ACC112 (cell line): ENCODE measurements around the gene OSBP2.
A peak's percentile ranks its signal among the peaks of the same experiment; 100 is the strongest.
"Not testable (repeated sequence)": the region's sequence is repeated elsewhere in the genome, so short reads cannot be mapped to it uniquely, and the experiment has no call there.

ENCODE experiments used
- H2AFZ ChIP-seq: fragments of 200-600 bp; sonication (generic); one replicate; pipeline ENCODE4 v1.6.0; 2017; ENCODE audit warnings: antibody characterized with exemption, low read length; ENCODE audit not compliant: unreplicated experiment
- H3K27ac ChIP-seq: fragments of 200-600 bp; sonication (generic); 2 replicates; pipeline ENCODE4 v1.5.1; 2014; ENCODE audit warnings: low read depth, mild to moderate bottlenecking, antibody characterized with exemption, low read length, moderate library complexity
- H3K27me3 ChIP-seq: fragments of 200-600 bp; sonication (generic); 2 replicates; pipeline ENCODE4 v1.6.1; 2014; ENCODE audit warnings: mild to moderate bottlenecking, antibody characterized with exemption, low read length, moderate library complexity, mixed read lengths; ENCODE audit not compliant: insufficient read depth
- H3K36me3 ChIP-seq: fragments of 200-600 bp; sonication (generic); 2 replicates; pipeline ENCODE4 v1.6.1; 2016; ENCODE audit warnings: mild to moderate bottlenecking, antibody characterized with exemption, low read length, moderate library complexity, mixed read lengths; ENCODE audit not compliant: insufficient read depth
- H3K4me1 ChIP-seq: fragments of 200-600 bp; sonication (generic); one replicate; pipeline ENCODE4 v1.6.1; 2016; ENCODE audit warnings: low read length, mixed read lengths; ENCODE audit not compliant: insufficient read depth, unreplicated experiment, control insufficient read depth
- H3K4me3 ChIP-seq: fragments of 200-600 bp; sonication (generic); 2 replicates; pipeline ENCODE4 v1.5.1; 2014; ENCODE audit warnings: mild to moderate bottlenecking, low read depth, low read length
- H3K79me2 ChIP-seq: fragments of 200-600 bp; sonication (generic); one replicate; pipeline ENCODE4 v1.6.0; 2016; ENCODE audit warnings: low read length; ENCODE audit not compliant: control insufficient read depth, unreplicated experiment, insufficient read depth

Gene OSBP2

GRCh38 chr22:30695871-30696655, 1.4 kb downstream of the OSBP2 start:
- H3K4me1 ChIP-seq: no peaks in the 10 kb centered on the region
- no peaks in the 10 kb centered on the region for H3K79me2 ChIP-seq
- no peak overlapping the region for H2AFZ ChIP-seq
- H3K36me3 ChIP-seq: no peaks in the 10 kb centered on the region
- no peaks in the 10 kb centered on the region for H3K27me3 ChIP-seq
- no peak overlapping the region for H3K27ac ChIP-seq
- no peak overlapping the region for H3K4me3 ChIP-seq

DNA sequence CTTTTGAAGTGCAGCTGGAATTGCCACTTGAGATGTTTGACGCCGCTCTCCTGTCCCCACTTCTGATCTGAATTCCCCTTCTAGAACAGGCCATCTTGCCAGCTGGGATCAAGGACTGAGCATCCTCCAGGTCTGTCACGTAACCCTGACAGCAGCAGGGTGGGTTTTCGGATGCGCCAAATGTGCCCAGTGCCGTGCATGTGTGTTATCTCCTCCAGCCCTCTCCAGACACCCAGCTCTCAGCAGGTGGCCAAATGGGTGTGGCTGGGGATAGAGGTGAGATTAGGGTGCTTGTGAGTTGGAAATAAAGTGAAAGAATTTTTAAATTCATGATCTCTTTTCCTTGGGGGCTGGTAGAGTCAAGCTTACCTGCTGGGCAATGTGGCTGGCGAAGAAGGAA, 3.3 kb downstream of the OSBP2 start:
- no peaks in the 10 kb centered on the region for H3K36me3 ChIP-seq
- H3K79me2 ChIP-seq: no peaks in the 10 kb centered on the region
- H3K27ac ChIP-seq: no peak overlapping the region
- H3K4me1 ChIP-seq: peaks cover 7% of the 10 kb centered on the region
- no peaks in the 10 kb centered on the region for H3K27me3 ChIP-seq
- H2AFZ ChIP-seq: no peak overlapping the region
- no peak overlapping the region for H3K4me3 ChIP-seq

DNA sequence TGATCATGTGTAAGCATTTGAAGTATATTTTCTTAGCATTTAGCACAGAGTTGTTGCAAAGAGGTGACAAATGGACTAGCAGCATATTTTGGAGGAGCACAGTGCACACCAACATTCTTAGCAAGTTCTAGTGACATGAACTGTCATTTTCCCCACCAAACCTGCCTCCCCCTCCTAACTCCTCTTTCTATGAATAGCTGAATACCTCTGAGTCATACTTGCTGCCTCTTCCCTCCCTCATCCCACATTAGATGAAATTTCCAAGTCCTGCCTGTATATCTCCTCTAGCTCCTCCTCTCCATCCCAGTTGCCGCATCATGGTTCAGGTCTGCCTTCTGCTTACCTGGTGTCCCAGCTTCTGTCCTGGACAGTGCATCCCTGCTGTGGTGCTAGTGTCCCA, 7.2 kb downstream of the OSBP2 start:
- H3K79me2 ChIP-seq: no peaks in the 10 kb centered on the region
- no peak overlapping the region for H2AFZ ChIP-seq
- H3K4me3 ChIP-seq: no peak overlapping the region
- H3K27ac ChIP-seq: no peak overlapping the region
- no peaks in the 10 kb centered on the region for H3K27me3 ChIP-seq
- no peaks in the 10 kb centered on the region for H3K36me3 ChIP-seq
- peaks cover 12% of the 10 kb centered on the region for H3K4me1 ChIP-seq

DNA sequence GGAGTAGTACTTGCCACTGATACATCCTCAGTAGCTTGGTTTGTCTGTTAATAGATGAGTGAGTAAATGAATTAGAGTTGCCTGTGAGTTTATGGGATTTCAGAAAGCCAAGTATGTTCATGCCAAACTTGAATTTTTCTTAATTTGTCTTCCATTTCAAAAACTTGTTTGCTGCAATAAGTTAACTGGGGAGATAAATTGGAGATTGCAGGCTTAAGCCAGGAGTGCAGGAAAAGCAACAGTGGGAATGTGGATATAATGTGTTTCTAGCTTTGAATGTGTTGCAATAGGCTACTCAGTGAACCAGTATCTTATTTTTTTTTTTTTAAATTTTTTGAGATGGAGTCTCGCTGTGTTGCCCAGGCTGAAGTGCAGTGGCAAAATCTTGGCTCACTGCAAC, 8.2 kb downstream of the OSBP2 start:
- Histone ChIP-seq H3K36me3 (no peaks in the 10 kb centered on the region), H2AFZ (no peak overlapping the region), H3K4me3 (no peak overlapping the region), H3K4me1 (peaks cover 12% of the 10 kb centered on the region), H3K27me3 (no peaks in the 10 kb centered on the region), H3K79me2 (no peaks in the 10 kb centered on the region), H3K27ac (no peak overlapping the region)

GRCh38 chr22:30704978-30705377, 10.3 kb downstream of the OSBP2 start:
- Histone ChIP-seq H2AFZ (no peak overlapping the region), H3K36me3 (no peaks in the 10 kb centered on the region), H3K27ac (no peak overlapping the region), H3K79me2 (no peaks in the 10 kb centered on the region), H3K27me3 (no peaks in the 10 kb centered on the region), H3K4me3 (no peak overlapping the region), H3K4me1 (peaks cover 12% of the 10 kb centered on the region)

GRCh38 chr22:30705710-30706651, 11.3 kb downstream of the OSBP2 start:
- Histone ChIP-seq H2AFZ (no peak overlapping the region), H3K27me3 (no peaks in the 10 kb centered on the region), H3K79me2 (no peaks in the 10 kb centered on the region), H3K36me3 (no peaks in the 10 kb centered on the region), H3K27ac (peak overlapping the region; percentile 23; the same call in 1 of the 2 replicates), H3K4me3 (no peak overlapping the region), H3K4me1 (peaks cover 12% of the 10 kb centered on the region)

DNA sequence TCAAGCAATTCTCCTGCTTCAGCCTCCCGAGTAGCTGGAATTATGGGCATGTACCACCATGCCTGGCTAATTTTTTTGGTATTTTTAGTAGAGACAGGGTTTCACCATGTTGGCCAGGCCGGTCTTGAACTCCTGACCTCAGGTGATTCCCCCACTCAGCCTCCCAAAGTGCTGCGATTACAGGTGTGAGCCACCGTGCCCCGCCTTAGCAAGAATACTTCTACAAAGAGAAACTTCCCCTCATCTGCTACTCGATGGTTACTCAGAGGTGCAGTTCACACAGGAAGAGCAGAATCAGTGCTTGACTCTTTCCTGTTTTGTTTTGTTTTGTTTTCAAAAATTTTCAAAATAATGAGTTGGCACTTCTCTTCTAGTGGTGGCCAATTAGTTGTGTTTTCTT, 15.3 kb downstream of the OSBP2 start:
- not testable (repeated sequence) for H3K79me2 ChIP-seq, H2AFZ ChIP-seq, H3K4me1 ChIP-seq, H3K27me3 ChIP-seq, H3K27ac ChIP-seq, H3K4me3 ChIP-seq, H3K36me3 ChIP-seq

DNA sequence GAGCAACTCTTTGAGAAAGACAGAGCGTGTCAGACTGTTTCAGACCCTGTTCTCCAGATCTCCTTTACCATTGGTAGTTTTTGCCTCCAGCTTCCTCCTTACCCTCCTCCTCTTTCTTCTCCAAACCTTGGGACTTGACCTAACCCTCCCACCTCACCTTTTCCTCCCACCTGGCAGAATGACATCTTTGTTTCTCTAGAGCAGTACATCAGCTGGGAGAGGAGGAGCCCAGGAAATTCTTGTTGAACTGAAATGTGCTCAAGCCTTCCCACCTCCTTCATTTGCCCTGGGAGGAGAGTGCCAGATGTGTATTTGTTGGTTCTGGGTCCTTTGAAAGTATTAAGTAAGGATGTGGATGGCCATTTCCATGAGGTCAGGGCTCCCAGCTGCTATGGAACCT, 17.4 kb downstream of the OSBP2 start:
- no peaks in the 10 kb centered on the region for H3K27me3 ChIP-seq
- H3K4me1 ChIP-seq: peaks cover 5% of the 10 kb centered on the region
- no peak overlapping the region for H3K27ac ChIP-seq
- H3K79me2 ChIP-seq: no peaks in the 10 kb centered on the region
- H2AFZ ChIP-seq: no peak overlapping the region
- no peaks in the 10 kb centered on the region for H3K36me3 ChIP-seq
- H3K4me3 ChIP-seq: no peak overlapping the region

DNA sequence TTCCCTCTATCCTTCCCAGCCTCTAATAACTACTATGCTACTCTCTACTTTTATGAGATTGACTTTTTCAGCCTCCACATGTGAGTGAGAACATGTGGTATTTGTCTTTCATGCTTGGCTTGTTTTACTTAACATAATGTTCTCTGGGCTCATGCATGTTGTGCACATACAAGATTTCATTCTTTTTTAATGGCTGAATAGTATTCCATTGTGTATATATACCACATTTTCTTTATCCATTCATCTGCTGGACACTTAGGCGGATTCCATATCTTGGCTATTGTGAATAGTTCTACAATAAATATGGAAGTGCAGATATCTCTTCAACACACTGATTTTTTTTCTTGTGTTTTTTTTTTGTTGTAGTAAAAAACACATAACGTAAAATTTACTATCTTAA, 19.4 kb downstream of the OSBP2 start:
- Histone ChIP-seq H3K36me3 (no peaks in the 10 kb centered on the region), H3K4me3 (no peak overlapping the region), H2AFZ (no peak overlapping the region), H3K27me3 (no peaks in the 10 kb centered on the region), H3K27ac (no peak overlapping the region), H3K79me2 (no peaks in the 10 kb centered on the region), H3K4me1 (peaks cover 21% of the 10 kb centered on the region)

- H3K4me1 ChIP-seq: peaks cover 21% of the 10 kb centered on the region
These were observed 22.8 kb downstream of the OSBP2 start for GRCh38 chr22:30717331-30717921.

More at GRCh38 chr22:30717331-30717921, 22.8 kb downstream of the OSBP2 start:
- Histone ChIP-seq H3K27ac (peak overlapping the region; percentile 80), H3K27me3 (no peaks in the 10 kb centered on the region), H3K79me2 (no peaks in the 10 kb centered on the region), H3K4me3 (no peak overlapping the region), H3K36me3 (no peaks in the 10 kb centered on the region), H2AFZ (no peak overlapping the region)
